ENCODE results near the gene GRIP2. TPM values are rescaled to one million over a fixed set of nuclear protein-coding genes. Genes with fewer than 3 reads are reported as not detected.

Gene GRIP2
- total and polyA plus RNA-seq, 9 of the 15 experiments (the other 6 are each of a cell fraction or from before 2014, with no cell fraction given) = 0.01 TPM; not detected in 7

DNA sequence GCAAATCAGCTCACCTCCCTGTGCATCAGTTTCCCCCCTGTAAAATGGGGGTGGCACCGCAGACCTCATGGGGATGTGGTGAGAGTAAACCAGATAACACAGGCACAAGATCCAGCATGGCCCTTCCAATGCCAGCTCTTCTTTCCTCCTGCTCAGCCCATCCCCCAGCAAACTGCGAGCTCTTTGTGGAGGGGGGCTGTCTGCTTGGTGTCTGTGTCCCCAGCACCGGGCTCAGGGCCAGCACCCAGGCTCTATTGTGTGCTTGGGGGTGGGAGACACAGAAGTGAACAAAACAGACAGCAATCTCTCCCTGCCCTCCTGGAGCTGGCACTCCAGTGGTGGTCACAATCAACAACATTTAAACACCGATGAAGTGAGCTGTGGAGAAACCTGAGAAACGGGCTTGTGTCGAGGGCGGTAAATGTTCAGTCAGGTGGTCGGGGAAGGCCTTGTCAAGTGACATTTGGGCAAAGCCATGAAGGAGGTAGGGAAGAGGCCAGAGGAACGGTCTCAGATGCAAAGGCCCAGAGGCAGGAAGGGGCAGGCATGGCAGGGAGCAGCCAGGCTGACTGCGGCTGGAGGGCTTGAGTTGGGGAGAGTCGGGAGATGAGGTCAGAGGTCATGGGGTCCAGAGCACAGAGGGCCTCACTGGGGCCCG is 28.4 kb downstream of the GRIP2 start:
- Histone ChIP-seq H4K20me1 (replicated peaks; ENCODE audit: control insufficient read depth, insufficient read depth, low read length) (peaks cover 6% of the 10 kb centered on the region; the same call in 1 of the 2 replicates), H2AFZ (ENCODE audit: low read depth, low read length) (no peak overlapping the region), H3K9me1 (ENCODE audit: control insufficient read depth, insufficient read depth, low read length) (no peaks in the 10 kb centered on the region), H3K4me1 (replicated peaks in 1 of 2; ENCODE audit: control insufficient read depth in 2 of 2, insufficient read depth in 2 of 2, low read length in 2 of 2) (peaks cover 0 to 24% of the 10 kb centered on the region in 2 experiments; a peak in 2 of 5 replicates), H3K9ac (ENCODE audit: insufficient read depth in 1 of 2, low read depth in 2 of 2, low read length in 2 of 2) (0 out of 4 replicates have a peak overlapping the region, but pooled peaks of 1 of the 2 experiments have one; percentile 29), H3K27me3 (ENCODE audit: control insufficient read depth in 2 of 2, insufficient read depth in 2 of 2, low read length in 2 of 2) (peaks cover 23 to 54% of the 10 kb centered on the region in 2 experiments), H3K4me3 (no peak overlapping the region), H3K36me3 (ENCODE audit: control insufficient read depth, insufficient read depth, low read length) (no peaks in the 10 kb centered on the region), H3K4me2 (ENCODE audit: insufficient read depth, low read length) (no peak overlapping the region), H3K79me2 (ENCODE audit: control insufficient read depth, insufficient read depth, low read length) (no peaks in the 10 kb centered on the region), H3K27ac (ENCODE audit: extremely low read depth, low read depth, low read length) (no peak overlapping the region), H3K9me3 (replicated peaks; ENCODE audit: control insufficient read depth, insufficient read depth, low read depth, low read length) (no peaks in the 10 kb centered on the region)
- ChIA-PET POLR2A (interaction anchor here (0.9 to 1.2 kb wide), 2 partner anchors 8 to 11 kb away, joined by 3 to 4 read pairs; no protein-coding TSS in a partner anchor), CTCF (ENCODE audit: low intra/inter-chr PET ratio) (interaction anchor here (0.5 kb wide), 1 partner anchor 101 kb away, joined by 3 read pairs; no protein-coding TSS in a partner anchor)
- FAIRE-seq = no peak
- no TSS peak for BruUV-seq (replicated peaks)
- no peak for DNase-seq (ENCODE audit: extremely low read depth in 1 of 4, low spot score in 3 of 4)
- intact Hi-C loops (cut with micrococcal nuclease) = no loop called here
- TF ChIP-seq SNIP1 (IDR thresholded peaks at IDR 0.05; ENCODE audit: low read depth) (no peak), ZNF165 (CRISPR knock-in tag; IDR thresholded peaks at IDR 0.05; ENCODE audit: borderline replicate concordance) (no peak), MECOM (CRISPR knock-in tag; IDR thresholded peaks at IDR 0.05) (no peak), NR2C1 (IDR thresholded peaks at IDR 0.05) (no peak; the same call in 1 of the 2 replicates), NR2C1 (tag; IDR thresholded peaks at IDR 0.05) (peak; percentile 71), NFE2L1 (tag; IDR thresholded peaks at IDR 0.05; ENCODE audit: borderline replicate concordance, low read depth) (no peak), CCNT2 (IDR thresholded peaks at IDR 0.05; ENCODE audit: borderline replicate concordance, extremely low read depth, insufficient read length, low read depth, low read length) (no peak)
- 21% methylated on average over 12 of the region's 12 CpGs for WGBS (ENCODE audit: insufficient coverage, low coverage, missing lambda C conversion rate)
- ATAC-seq = no peak
- in situ Hi-C loops (cut with MboI) = loop anchor here (25.0 kb wide), 1 partner anchor 401 kb away; no protein-coding TSS in a partner anchor

Data from K562 (cell line).